Astrocyte (in vitro differentiated cells and primary cell): ENCODE data around the gene CNP.

Experiments used
- EZH2 ChIP-seq: IDR thresholded peaks from 2 replicates; pipeline ENCODE4 v1.6.1; 2012; ENCODE audit warnings: mild to moderate bottlenecking, low read length, inconsistent platforms; ENCODE audit not compliant: insufficient read depth
- TF ChIP-seq, protein P1 (sequence below): IDR thresholded peaks from 2 replicates; pipeline ENCODE4 v1.5.1; 2011; ENCODE audit warnings: low read depth, mild to moderate bottlenecking, inconsistent platforms, low read length, moderate library complexity; ENCODE audit not compliant: insufficient read depth

DNA sequence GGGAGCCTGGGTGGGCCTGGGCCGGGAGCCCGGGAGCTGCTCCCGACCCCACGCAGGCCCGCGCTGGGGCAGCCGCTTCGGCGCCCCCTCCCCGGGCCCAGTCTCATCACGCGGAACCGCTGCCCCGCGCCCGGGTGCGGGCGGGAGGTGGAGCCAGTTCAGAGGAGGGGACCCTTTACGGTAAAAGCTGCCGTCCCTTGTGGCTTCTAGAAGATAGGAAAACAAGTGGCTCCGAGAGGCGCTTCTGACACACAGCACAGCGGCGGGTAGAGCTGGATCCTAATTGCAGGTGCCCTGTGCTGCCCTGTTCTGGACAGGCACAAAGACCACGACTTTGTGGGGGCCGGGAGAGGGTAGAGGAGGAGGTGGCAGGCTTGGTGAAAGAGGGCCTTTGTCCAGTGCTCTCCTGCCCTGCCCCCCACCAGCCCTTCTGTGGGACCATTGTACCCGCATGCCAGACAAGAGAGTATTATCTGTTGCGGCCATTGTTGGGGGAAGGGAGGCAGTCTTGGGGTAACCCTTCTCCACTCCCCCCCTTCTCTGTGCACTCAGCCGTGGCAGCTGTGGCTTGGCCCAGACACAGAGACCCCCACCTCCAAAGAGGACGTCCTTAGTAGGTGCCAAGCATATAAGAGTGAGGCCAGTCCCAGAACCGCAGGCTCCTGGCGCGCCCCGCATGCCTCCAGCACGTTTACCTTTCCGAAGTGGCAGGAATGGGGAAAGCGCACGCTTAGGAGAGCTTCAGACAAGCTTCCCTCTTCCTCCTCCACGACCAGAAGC lies 736 bp downstream of the CNP start:
- TF ChIP-seq EZH2, result no peak
- TF ChIP-seq, protein P1, sequence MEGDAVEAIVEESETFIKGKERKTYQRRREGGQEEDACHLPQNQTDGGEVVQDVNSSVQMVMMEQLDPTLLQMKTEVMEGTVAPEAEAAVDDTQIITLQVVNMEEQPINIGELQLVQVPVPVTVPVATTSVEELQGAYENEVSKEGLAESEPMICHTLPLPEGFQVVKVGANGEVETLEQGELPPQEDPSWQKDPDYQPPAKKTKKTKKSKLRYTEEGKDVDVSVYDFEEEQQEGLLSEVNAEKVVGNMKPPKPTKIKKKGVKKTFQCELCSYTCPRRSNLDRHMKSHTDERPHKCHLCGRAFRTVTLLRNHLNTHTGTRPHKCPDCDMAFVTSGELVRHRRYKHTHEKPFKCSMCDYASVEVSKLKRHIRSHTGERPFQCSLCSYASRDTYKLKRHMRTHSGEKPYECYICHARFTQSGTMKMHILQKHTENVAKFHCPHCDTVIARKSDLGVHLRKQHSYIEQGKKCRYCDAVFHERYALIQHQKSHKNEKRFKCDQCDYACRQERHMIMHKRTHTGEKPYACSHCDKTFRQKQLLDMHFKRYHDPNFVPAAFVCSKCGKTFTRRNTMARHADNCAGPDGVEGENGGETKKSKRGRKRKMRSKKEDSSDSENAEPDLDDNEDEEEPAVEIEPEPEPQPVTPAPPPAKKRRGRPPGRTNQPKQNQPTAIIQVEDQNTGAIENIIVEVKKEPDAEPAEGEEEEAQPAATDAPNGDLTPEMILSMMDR, result no peak
